Nucleus accumbens (tissue), 56 donors: ENCODE results near the gene FCHSD2.
"Not testable (repeated sequence)": the region's sequence is repeated elsewhere in the genome, so short reads cannot be mapped to it uniquely, and the experiment has no call there.

Source experiments
- DNase-seq, 56 donors: peaks; one replicate each; lab custom pipeline; 2025; lab: John Stamatoyannopoulos, UW

FCHSD2 gene

GRCh38 chr11:72901374-72901773 is 240.7 kb downstream of the FCHSD2 start:
- no peak for DNase-seq

- no peak for DNase-seq
These were observed 242.1 kb downstream of the FCHSD2 start for GRCh38 chr11:72900013-72900412.

GRCh38 chr11:72899238-72899637 is 242.9 kb downstream of the FCHSD2 start:
- DNase-seq: no peak

GRCh38 chr11:72897506-72897905 is 244.6 kb downstream of the FCHSD2 start:
- no peak for DNase-seq

- DNase-seq: no peak
These were observed 245.7 kb downstream of the FCHSD2 start for GRCh38 chr11:72896431-72896830.

GRCh38 chr11:72890881-72891280 is 251.2 kb downstream of the FCHSD2 start:
- no peak for DNase-seq

- DNase-seq: no peak
These were observed 255.5 kb downstream of the FCHSD2 start for GRCh38 chr11:72886619-72887018.

- DNase-seq: peak in 1 of 56 donors; percentile 8
These were observed 256.1 kb downstream of the FCHSD2 start for GRCh38 chr11:72885749-72886609.

GRCh38 chr11:72876147-72876546 is 266.0 kb downstream of the FCHSD2 start:
- no peak for DNase-seq

- no peak for DNase-seq
These were observed 266.4 kb downstream of the FCHSD2 start for GRCh38 chr11:72875736-72876135.

GRCh38 chr11:72872012-72872411 is 270.1 kb downstream of the FCHSD2 start:
- DNase-seq: no peak

GRCh38 chr11:72871119-72871518 is 271.0 kb downstream of the FCHSD2 start:
- no peak for DNase-seq

- DNase-seq: no peak
These were observed 272.3 kb downstream of the FCHSD2 start for GRCh38 chr11:72869831-72870230.

- no peak for DNase-seq
These were observed 274.1 kb downstream of the FCHSD2 start for GRCh38 chr11:72867970-72868369.

- DNase-seq: peak in 2 of 56 donors; percentile 7 to 18
These were observed 277.1 kb downstream of the FCHSD2 start for GRCh38 chr11:72864702-72865655.

- DNase-seq: no peak
These were observed 278.2 kb downstream of the FCHSD2 start for GRCh38 chr11:72863916-72864315.

GRCh38 chr11:72863091-72863490 is 279.0 kb downstream of the FCHSD2 start:
- DNase-seq: no peak

- no peak for DNase-seq
These were observed 281.5 kb downstream of the FCHSD2 start for GRCh38 chr11:72860592-72860991.

GRCh38 chr11:72860010-72860409 is 282.1 kb downstream of the FCHSD2 start:
- no peak for DNase-seq

GRCh38 chr11:72859126-72859525 is 283.0 kb downstream of the FCHSD2 start:
- no peak for DNase-seq

- DNase-seq: not testable (repeated sequence)
These were observed 283.9 kb downstream of the FCHSD2 start for GRCh38 chr11:72858267-72858666.
